Measurements from ENCODE around the gene ZDHHC22.

Gene ZDHHC22

DNA sequence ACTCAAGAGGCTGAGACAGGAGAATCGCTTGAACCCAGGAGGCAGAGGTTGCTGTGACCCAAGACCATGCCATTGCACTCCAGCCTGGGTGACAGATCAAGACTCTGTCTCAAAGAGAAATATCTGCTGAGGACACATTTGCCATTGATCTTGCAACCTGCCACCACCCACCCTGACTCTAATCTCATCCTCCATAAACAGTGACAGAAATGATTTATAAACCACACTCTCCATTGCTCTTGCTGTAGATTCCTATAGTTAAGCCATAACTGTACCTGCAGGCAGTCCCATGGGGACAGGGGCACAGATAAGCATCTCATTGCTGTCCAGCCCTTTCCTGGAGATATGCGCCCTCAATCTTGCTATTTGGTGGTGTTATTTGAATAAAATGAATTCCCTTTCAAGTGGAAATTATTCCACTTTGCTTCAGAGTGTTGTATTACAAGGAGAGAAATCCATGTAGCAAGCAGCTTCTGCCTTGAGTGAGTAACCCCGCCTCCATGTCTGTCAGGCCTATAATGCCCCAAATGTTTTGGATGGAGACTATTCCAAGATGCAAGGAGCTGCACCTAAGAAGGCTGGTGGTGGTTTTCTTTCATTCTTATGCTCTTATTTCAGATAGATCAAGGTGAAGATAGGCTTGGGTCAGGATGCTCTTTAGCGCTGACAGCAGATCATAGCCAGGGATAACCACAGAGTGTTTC lies 3.0 kb upstream of the ZDHHC22 start (continued):
- TF ChIP-seq ZNF157 (tag by site-specific recombination; IDR thresholded peaks at IDR 0.05): no peak
- no peak for TF ChIP-seq REPIN1 (tag by site-specific recombination; IDR thresholded peaks at IDR 0.05; ENCODE audit: low read depth)
- no peak for TF ChIP-seq ZNF555 (tag by site-specific recombination; conservative IDR thresholded peaks at IDR 0.05)
- no peak for TF ChIP-seq ZNF132 (tag by site-specific recombination; IDR thresholded peaks at IDR 0.05; ENCODE audit: borderline replicate concordance)
- TF ChIP-seq SCRT2 (tag by site-specific recombination; IDR thresholded peaks at IDR 0.05): no peak
- TF ChIP-seq KLF7 (tag by site-specific recombination; IDR thresholded peaks at IDR 0.05; ENCODE audit: borderline replicate concordance): no peak
- TF ChIP-seq ZBTB48 (tag by site-specific recombination; IDR thresholded peaks at IDR 0.05): no peak
- no peak for TF ChIP-seq ZNF560 (tag by site-specific recombination; IDR thresholded peaks at IDR 0.05; ENCODE audit: borderline replicate concordance)
- TF ChIP-seq ZNF473 (tag by site-specific recombination; IDR thresholded peaks at IDR 0.05): no peak
- TF ChIP-seq PRDM2 (tag by site-specific recombination; IDR thresholded peaks at IDR 0.05; ENCODE audit: borderline replicate concordance): no peak
- TF ChIP-seq ZNF239 (tag by site-specific recombination; IDR thresholded peaks at IDR 0.05): no peak

DNA sequence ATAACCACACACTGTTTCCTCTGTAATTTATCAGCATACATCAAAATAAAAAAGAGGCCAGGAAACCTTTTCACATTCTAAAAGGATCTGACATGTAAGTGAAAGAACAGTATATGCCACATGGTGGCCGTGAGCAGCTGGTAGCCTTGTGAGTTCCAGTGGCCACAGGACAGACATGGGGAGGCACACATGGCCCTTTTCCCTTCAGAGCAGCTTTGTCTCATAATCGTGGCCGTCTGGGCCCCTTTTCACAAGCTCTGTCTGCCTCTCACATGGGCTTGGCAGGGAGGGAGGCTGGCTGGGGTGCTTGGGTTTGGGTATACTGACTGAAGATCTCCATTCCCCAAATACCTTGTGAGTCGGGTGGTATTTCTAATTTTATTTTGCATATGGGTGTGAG lies 1.5 kb upstream of the ZDHHC22 start:
- POLR2A ChIA-PET: interaction anchor here (0.8 kb wide), 2 partner anchors 9 to 173 kb away, joined by 3 to 4 read pairs; no protein-coding TSS in a partner anchor
- TF ChIP-seq, protein P1, sequence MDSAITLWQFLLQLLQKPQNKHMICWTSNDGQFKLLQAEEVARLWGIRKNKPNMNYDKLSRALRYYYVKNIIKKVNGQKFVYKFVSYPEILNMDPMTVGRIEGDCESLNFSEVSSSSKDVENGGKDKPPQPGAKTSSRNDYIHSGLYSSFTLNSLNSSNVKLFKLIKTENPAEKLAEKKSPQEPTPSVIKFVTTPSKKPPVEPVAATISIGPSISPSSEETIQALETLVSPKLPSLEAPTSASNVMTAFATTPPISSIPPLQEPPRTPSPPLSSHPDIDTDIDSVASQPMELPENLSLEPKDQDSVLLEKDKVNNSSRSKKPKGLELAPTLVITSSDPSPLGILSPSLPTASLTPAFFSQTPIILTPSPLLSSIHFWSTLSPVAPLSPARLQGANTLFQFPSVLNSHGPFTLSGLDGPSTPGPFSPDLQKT (IDR thresholded peaks at IDR 0.05; ENCODE audit: borderline replicate concordance, low read depth, low read length): no peak
- TF ChIP-seq ZNF362 (tag by site-specific recombination; IDR thresholded peaks at IDR 0.05) (no peak), ZNF600 (tag by site-specific recombination; IDR thresholded peaks at IDR 0.05) (no peak), ZNF510 (tag by site-specific recombination; IDR thresholded peaks at IDR 0.05; ENCODE audit: insufficient replicate concordance) (no peak), ZNF169 (tag by site-specific recombination; IDR thresholded peaks at IDR 0.05) (no peak), HOXA7 (CRISPR knock-in tag; IDR thresholded peaks at IDR 0.05; ENCODE audit: borderline replicate concordance) (no peak), GFI1B (tag by site-specific recombination; IDR thresholded peaks at IDR 0.05) (no peak), ZFP37 (tag by site-specific recombination; IDR thresholded peaks at IDR 0.05) (no peak), ZNF140 (tag by site-specific recombination; IDR thresholded peaks at IDR 0.05) (no peak), ZNF768 (tag by site-specific recombination; IDR thresholded peaks at IDR 0.05) (no peak)
- TF ChIP-seq, protein P2, sequence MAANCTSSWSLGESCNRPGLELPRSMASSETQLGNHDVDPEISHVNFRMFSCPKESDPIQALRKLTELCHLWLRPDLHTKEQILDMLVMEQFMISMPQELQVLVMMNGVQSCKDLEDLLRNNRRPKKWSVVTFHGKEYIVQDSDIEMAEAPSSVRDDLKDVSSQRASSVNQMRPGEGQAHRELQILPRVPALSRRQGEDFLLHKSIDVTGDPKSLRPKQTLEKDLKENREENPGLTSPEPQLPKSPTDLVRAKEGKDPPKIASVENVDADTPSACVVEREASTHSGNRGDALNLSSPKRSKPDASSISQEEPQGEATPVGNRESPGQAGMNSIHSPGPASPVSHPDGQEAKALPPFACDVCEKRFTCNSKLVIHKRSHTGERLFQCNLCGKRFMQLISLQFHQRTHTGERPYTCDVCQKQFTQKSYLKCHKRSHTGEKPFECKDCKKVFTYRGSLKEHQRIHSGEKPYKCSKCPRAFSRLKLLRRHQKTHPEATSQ (tag by site-specific recombination; IDR thresholded peaks at IDR 0.05): no peak

More for the DNA sequence above, 1.5 kb upstream of the ZDHHC22 start:
- Histone ChIP-seq H3K4me1 (ENCODE audit: control insufficient read depth, insufficient read depth, low read length) (no peaks in the 10 kb centered on the region; the same call in 1 of the 2 replicates), H3K9me3 (ENCODE audit: control insufficient read depth, insufficient read depth, low read depth, low read length) (no peaks in the 10 kb centered on the region), H3K36me3 (ENCODE audit: control insufficient read depth in 2 of 2, insufficient read depth in 1 of 2, low read length in 2 of 2) (peaks cover 0 to 7% of the 10 kb centered on the region in 2 experiments; a peak in 1 of 3 replicates), H3K27ac (ENCODE audit: extremely low read depth, low read depth, low read length) (no peak overlapping the region), H3K4me3 (ENCODE audit: low read depth, low read length) (no peak overlapping the region)
- CTCF ChIA-PET: interaction anchor here (0.8 to 5.2 kb wide), 10 partner anchors 9 to 268 kb away, joined by 3 to 82 read pairs (median 4); no protein-coding TSS in a partner anchor
